Measurements from ENCODE around the gene ZBTB34. TPM values are rescaled to one million over a fixed set of nuclear protein-coding genes. Genes with fewer than 3 reads are reported as not detected.

Gene ZBTB34
- total RNA-seq, 5 donors from 2014 or later (not counting 1 experiment from before 2014, with no cell fraction given): 5.4 to 8.7 (median 7.9) TPM

GRCh38 chr9:126877418-126877817, 17.0 kb downstream of the ZBTB34 start:
- H3K27ac Mint-ChIP-seq: peak overlapping the region; percentile 66 to 68
- Histone ChIP-seq H3K4me1 (ENCODE audit: control insufficient read depth in 1 of 2, extremely low read depth in 1 of 2, insufficient read depth in 2 of 2, low read length in 2 of 2) (peaks cover 0 to 14% of the 10 kb centered on the region in 2 experiments), H3K9me3 (no peaks in the 10 kb centered on the region), H3K4me3 (ENCODE audit: control insufficient read depth in 1 of 2, extremely low read depth in 1 of 2, low read length in 1 of 2) (no peak overlapping the region), H3K36me3 (ENCODE audit: control insufficient read depth in 2 of 2, extremely low read depth in 1 of 2, insufficient read depth in 1 of 2, low read length in 1 of 2) (peaks cover 9 to 21% of the 10 kb centered on the region in 2 donors), H3K27ac (ENCODE audit: low read length) (peak overlapping the region; percentile 3), H3K27me3 (replicated peaks in 1 of 2; ENCODE audit: control insufficient read depth in 2 of 2, extremely low read depth in 1 of 2, insufficient read depth in 2 of 2, low read length in 1 of 2) (no peaks in the 10 kb centered on the region)
- peaks cover 33 to 42% (median 37%) of the 10 kb centered on the region in 3 donors for H3K4me1 Mint-ChIP-seq
- H3K4me3 Mint-ChIP-seq: peak overlapping the region in 1 of 3 donors; percentile 29
- peaks cover 29% of the 10 kb centered on the region for H3K36me3 Mint-ChIP-seq
- peak in 8 of 35 experiments; percentile 1 to 36 (median 7) for DNase-seq
- no peaks in the 10 kb centered on the region for H3K9me3 Mint-ChIP-seq
- peak; percentile 45 to 85 (median 56) for ATAC-seq (replicated peaks in 1 of 4)
- no peaks in the 10 kb centered on the region for H3K27me3 Mint-ChIP-seq
- ChIA-PET POLR2A (no interaction called here), CTCF (no interaction called here)
- 38% methylated on average over 3 of the region's 9 CpGs for WGBS (ENCODE audit: insufficient coverage)

GRCh38 chr9:126879288-126879687, 18.8 kb downstream of the ZBTB34 start:
- ChIA-PET POLR2A (no interaction called here), CTCF (no interaction called here)
- H3K27me3 Mint-ChIP-seq: no peaks in the 10 kb centered on the region
- no peaks in the 10 kb centered on the region for H3K27me3 ChIP-seq (replicated peaks in 1 of 2; ENCODE audit: control insufficient read depth in 2 of 2, extremely low read depth in 1 of 2, insufficient read depth in 2 of 2, low read length in 1 of 2)
- H3K4me3 Mint-ChIP-seq: no peak overlapping the region
- H3K27ac Mint-ChIP-seq: no peak overlapping the region
- no peak for ATAC-seq (replicated peaks in 1 of 4)
- peaks cover 28 to 38% (median 31%) of the 10 kb centered on the region in 3 donors for H3K4me1 Mint-ChIP-seq
- no peak for DNase-seq
- peaks cover 31% of the 10 kb centered on the region for H3K36me3 Mint-ChIP-seq
- no peaks in the 10 kb centered on the region for H3K9me3 ChIP-seq
- no peaks in the 10 kb centered on the region for H3K9me3 Mint-ChIP-seq
- 96% methylated on average over 5 of the region's 9 CpGs for WGBS (ENCODE audit: insufficient coverage)
- H3K4me1 ChIP-seq (ENCODE audit: control insufficient read depth in 1 of 2, extremely low read depth in 1 of 2, insufficient read depth in 2 of 2, low read length in 2 of 2): peaks cover 0 to 14% of the 10 kb centered on the region in 2 experiments
- H3K4me3 ChIP-seq (ENCODE audit: control insufficient read depth in 1 of 2, extremely low read depth in 1 of 2, low read length in 1 of 2): no peak overlapping the region
- H3K36me3 ChIP-seq (ENCODE audit: control insufficient read depth in 2 of 2, extremely low read depth in 1 of 2, insufficient read depth in 1 of 2, low read length in 1 of 2): peaks cover 9 to 21% of the 10 kb centered on the region in 2 donors
- H3K27ac ChIP-seq (ENCODE audit: low read length): no peak overlapping the region

- Histone ChIP-seq H3K36me3 (ENCODE audit: control insufficient read depth in 2 of 2, extremely low read depth in 1 of 2, insufficient read depth in 1 of 2, low read length in 1 of 2) (peaks cover 9 to 24% of the 10 kb centered on the region in 2 donors), H3K4me3 (ENCODE audit: control insufficient read depth in 1 of 2, extremely low read depth in 1 of 2, low read length in 1 of 2) (no peak overlapping the region), H3K27ac (ENCODE audit: low read length) (no peak overlapping the region), H3K4me1 (ENCODE audit: control insufficient read depth in 1 of 2, extremely low read depth in 1 of 2, insufficient read depth in 2 of 2, low read length in 2 of 2) (peaks cover 0 to 14% of the 10 kb centered on the region in 2 experiments), H3K27me3 (replicated peaks in 1 of 2; ENCODE audit: control insufficient read depth in 2 of 2, extremely low read depth in 1 of 2, insufficient read depth in 2 of 2, low read length in 1 of 2) (no peaks in the 10 kb centered on the region), H3K9me3 (no peaks in the 10 kb centered on the region)
- Mint-ChIP-seq H3K4me3 (no peak overlapping the region), H3K36me3 (peaks cover 31% of the 10 kb centered on the region), H3K27me3 (no peaks in the 10 kb centered on the region), H3K9me3 (no peaks in the 10 kb centered on the region), H3K27ac (no peak overlapping the region), H3K4me1 (peaks cover 26 to 31% (median 27%) of the 10 kb centered on the region in 3 donors)
- POLR2A ChIA-PET: interaction anchor here in 1 of 2 donors (0.5 kb wide), 1 partner anchor 148 kb away, joined by 4 read pairs; no protein-coding TSS in a partner anchor
- 98% methylated on average over 12 of the region's 23 CpGs for WGBS (ENCODE audit: insufficient coverage)
- no peak for ATAC-seq (replicated peaks in 1 of 4)
- DNase-seq: no peak
- CTCF ChIA-PET: no interaction called here
Measured at GRCh38 chr9:126880226-126880946, 19.9 kb downstream of the ZBTB34 start.

GRCh38 chr9:126880947-126881332, 20.5 kb downstream of the ZBTB34 start:
- Mint-ChIP-seq H3K27ac (no peak overlapping the region), H3K4me1 (peaks cover 21 to 25% (median 22%) of the 10 kb centered on the region in 3 donors), H3K27me3 (no peaks in the 10 kb centered on the region), H3K9me3 (no peaks in the 10 kb centered on the region), H3K4me3 (no peak overlapping the region), H3K36me3 (peaks cover 31% of the 10 kb centered on the region)
- Histone ChIP-seq H3K4me3 (ENCODE audit: control insufficient read depth in 1 of 2, extremely low read depth in 1 of 2, low read length in 1 of 2) (no peak overlapping the region), H3K4me1 (ENCODE audit: control insufficient read depth in 1 of 2, extremely low read depth in 1 of 2, insufficient read depth in 2 of 2, low read length in 2 of 2) (peaks cover 0 to 14% of the 10 kb centered on the region in 2 experiments), H3K36me3 (ENCODE audit: control insufficient read depth in 2 of 2, extremely low read depth in 1 of 2, insufficient read depth in 1 of 2, low read length in 1 of 2) (peaks cover 9 to 25% of the 10 kb centered on the region in 2 donors), H3K9me3 (no peaks in the 10 kb centered on the region), H3K27ac (ENCODE audit: low read length) (no peak overlapping the region), H3K27me3 (replicated peaks in 1 of 2; ENCODE audit: control insufficient read depth in 2 of 2, extremely low read depth in 1 of 2, insufficient read depth in 2 of 2, low read length in 1 of 2) (no peaks in the 10 kb centered on the region)
- CTCF ChIA-PET: no interaction called here
- no peak for ATAC-seq (replicated peaks in 1 of 4)
- POLR2A ChIA-PET: no interaction called here
- DNase-seq: no peak
- WGBS (ENCODE audit: insufficient coverage): 100% methylated on average over 3 of the region's 6 CpGs

- Histone ChIP-seq H3K4me3 (ENCODE audit: control insufficient read depth in 1 of 2, extremely low read depth in 1 of 2, low read length in 1 of 2) (no peak overlapping the region), H3K27ac (ENCODE audit: low read length) (no peak overlapping the region), H3K4me1 (ENCODE audit: control insufficient read depth in 1 of 2, extremely low read depth in 1 of 2, insufficient read depth in 2 of 2, low read length in 2 of 2) (peaks cover 0 to 10% of the 10 kb centered on the region in 2 experiments), H3K36me3 (ENCODE audit: control insufficient read depth in 2 of 2, extremely low read depth in 1 of 2, insufficient read depth in 1 of 2, low read length in 1 of 2) (peaks cover 9 to 25% of the 10 kb centered on the region in 2 donors), H3K27me3 (replicated peaks in 1 of 2; ENCODE audit: control insufficient read depth in 2 of 2, extremely low read depth in 1 of 2, insufficient read depth in 2 of 2, low read length in 1 of 2) (no peaks in the 10 kb centered on the region), H3K9me3 (no peaks in the 10 kb centered on the region)
- ChIA-PET CTCF (no interaction called here), POLR2A (interaction anchor here in 1 of 2 donors (0.7 kb wide), 1 partner anchor 47 kb away, joined by 3 read pairs; no protein-coding TSS in a partner anchor)
- Mint-ChIP-seq H3K36me3 (peaks cover 31% of the 10 kb centered on the region), H3K27me3 (no peaks in the 10 kb centered on the region), H3K9me3 (no peaks in the 10 kb centered on the region), H3K4me1 (peaks cover 4 to 8% (median 5%) of the 10 kb centered on the region in 3 donors), H3K27ac (no peak overlapping the region), H3K4me3 (no peak overlapping the region)
- ATAC-seq (replicated peaks in 1 of 4): no peak
- WGBS (ENCODE audit: insufficient coverage): 97% methylated on average over 11 of the region's 11 CpGs
- DNase-seq: no peak
Measured at GRCh38 chr9:126882746-126883145, 22.3 kb downstream of the ZBTB34 start.

- Mint-ChIP-seq H3K9me3 (no peaks in the 10 kb centered on the region), H3K4me1 (peaks cover 0 to 6% (median 2%) of the 10 kb centered on the region in 3 donors), H3K4me3 (no peak overlapping the region), H3K36me3 (peaks cover 31% of the 10 kb centered on the region), H3K27me3 (no peaks in the 10 kb centered on the region), H3K27ac (no peak overlapping the region)
- no peak for DNase-seq
- Histone ChIP-seq H3K9me3 (no peaks in the 10 kb centered on the region), H3K36me3 (ENCODE audit: control insufficient read depth in 2 of 2, extremely low read depth in 1 of 2, insufficient read depth in 1 of 2, low read length in 1 of 2) (peaks cover 9 to 25% of the 10 kb centered on the region in 2 donors), H3K27ac (ENCODE audit: low read length) (no peak overlapping the region), H3K27me3 (replicated peaks in 1 of 2; ENCODE audit: control insufficient read depth in 2 of 2, extremely low read depth in 1 of 2, insufficient read depth in 2 of 2, low read length in 1 of 2) (no peaks in the 10 kb centered on the region), H3K4me1 (ENCODE audit: control insufficient read depth in 1 of 2, extremely low read depth in 1 of 2, insufficient read depth in 2 of 2, low read length in 2 of 2) (peaks cover 0 to 3% of the 10 kb centered on the region in 2 experiments), H3K4me3 (ENCODE audit: control insufficient read depth in 1 of 2, extremely low read depth in 1 of 2, low read length in 1 of 2) (no peak overlapping the region)
- ChIA-PET POLR2A (no interaction called here), CTCF (no interaction called here)
- no peak for ATAC-seq (replicated peaks in 1 of 4)
- 95% methylated on average over 10 of the region's 15 CpGs for WGBS (ENCODE audit: insufficient coverage)
Measured at GRCh38 chr9:126883636-126884035, 23.2 kb downstream of the ZBTB34 start.

All from T-cell (primary cell).